Activated gamma-delta T cell treated with anti-CD3 and anti-CD28 coated beads, Interleukin-2, amount 50 U/mL, for 16 hours (primary cell): Measurements from ENCODE around the gene ACAA2.
"Not testable (repeated sequence)": the region's sequence is repeated elsewhere in the genome, so short reads cannot be mapped to it uniquely, and the experiment has no call there.

Experiments used
- DNase-seq: peaks from one replicate; pipeline ENCODE4 v3.0.0-alpha.2; 2020; ENCODE audit warnings: low read depth

ACAA2 gene

GRCh38 chr18:49844903-49845302, 31.6 kb upstream of the ACAA2 start:
- no peak for DNase-seq

GRCh38 chr18:49843778-49844625, 30.7 kb upstream of the ACAA2 start:
- DNase-seq, result no peak

- no peak for DNase-seq
Measured at GRCh38 chr18:49843131-49843530, 29.8 kb upstream of the ACAA2 start.

GRCh38 chr18:49842656-49843055, 29.3 kb upstream of the ACAA2 start:
- DNase-seq, result no peak

GRCh38 chr18:49841236-49842217, 28.2 kb upstream of the ACAA2 start:
- no peak for DNase-seq

- DNase-seq, result no peak
Measured at GRCh38 chr18:49839012-49839411, 25.7 kb upstream of the ACAA2 start.

GRCh38 chr18:49838381-49838780, 25.0 kb upstream of the ACAA2 start:
- no peak for DNase-seq

- DNase-seq, result no peak
Measured at GRCh38 chr18:49837889-49838288, 24.6 kb upstream of the ACAA2 start.

GRCh38 chr18:49837316-49837835, 24.0 kb upstream of the ACAA2 start:
- not testable (repeated sequence) for DNase-seq

GRCh38 chr18:49835405-49835804, 22.1 kb upstream of the ACAA2 start:
- DNase-seq, result no peak

- no peak for DNase-seq
Measured at GRCh38 chr18:49834258-49834657, 20.9 kb upstream of the ACAA2 start.

- no peak for DNase-seq
Measured at GRCh38 chr18:49833814-49834213, 20.5 kb upstream of the ACAA2 start.

GRCh38 chr18:49832221-49832647, 18.9 kb upstream of the ACAA2 start:
- no peak for DNase-seq

GRCh38 chr18:49827996-49828395, 14.7 kb upstream of the ACAA2 start:
- no peak for DNase-seq

- DNase-seq, result peak; percentile 19
Measured at GRCh38 chr18:49819823-49820671, 6.7 kb upstream of the ACAA2 start.

- DNase-seq, result no peak
Measured at GRCh38 chr18:49819071-49819662, 5.8 kb upstream of the ACAA2 start.

- DNase-seq, result no peak
Measured at GRCh38 chr18:49817947-49818346, 4.6 kb upstream of the ACAA2 start.

- no peak for DNase-seq
Measured at GRCh38 chr18:49815927-49816326, 2.6 kb upstream of the ACAA2 start.

GRCh38 chr18:49814147-49814499, 790 bp upstream of the ACAA2 start:
- DNase-seq, result peak; percentile 29

- no peak for DNase-seq
Measured at GRCh38 chr18:49813069-49813318, 339 bp downstream of the ACAA2 start.

GRCh38 chr18:49812286-49813068, 856 bp downstream of the ACAA2 start:
- DNase-seq, result no peak
